ENCODE measurements around the gene ZNF19. TPM values are rescaled to one million over a fixed set of nuclear protein-coding genes. Genes with fewer than 3 reads are reported as not detected.

Gene ZNF19
- total and polyA plus RNA-seq, 2 of the 8 experiments (the other 6 are each of a cell fraction or from before 2014, with no cell fraction given), result 1.5 to 3.5 TPM

GRCh38 chr16:71528863-71529262, 39.7 kb upstream of the ZNF19 start:
- FAIRE-seq (no peak), DNase-seq (ENCODE audit: low read depth in 1 of 2, low spot score in 2 of 2) (no peak)
- no peaks in the 10 kb centered on the region for H3K9me3 ChIP-seq (ENCODE audit: insufficient read depth in 2 of 2, low read depth in 1 of 2, low read length in 1 of 2)
- no peaks in the 10 kb centered on the region for H3K27me3 ChIP-seq (replicated peaks in 1 of 4; ENCODE audit: control insufficient read depth in 3 of 4, extremely low read depth in 1 of 4, insufficient read depth in 3 of 4, low read length in 3 of 4)
- H4K8ac ChIP-seq (ENCODE audit: extremely low read depth, insufficient read depth, low read length), result no peak overlapping the region
- peaks cover 0 to 18% (median 13%) of the 10 kb centered on the region in 4 experiments; a peak in 4 of 7 replicates for H3K4me1 ChIP-seq (replicated peaks in 1 of 4; ENCODE audit: control insufficient read depth in 3 of 4, insufficient read depth in 4 of 4, low read length in 3 of 4)
- H3K18ac ChIP-seq (ENCODE audit: extremely low read depth, low read length), result no peak overlapping the region; the same call in 1 of the 2 replicates
- H3K23me2 ChIP-seq (ENCODE audit: low read depth, low read length), result peaks cover 10% of the 10 kb centered on the region; the same call in 1 of the 2 replicates
- H2BK15ac ChIP-seq (ENCODE audit: low read length), result no peak overlapping the region
- no peak overlapping the region for H3K27ac ChIP-seq (ENCODE audit: low read depth, low read length)
- H2BK12ac ChIP-seq (ENCODE audit: low read depth, low read length), result no peak overlapping the region
- 93% methylated on average over 4 of the region's 4 CpGs; no CpG with 5 or more reads in 1 of the 2 experiments for WGBS, 2 experiments (ENCODE audit: extremely low coverage in 1 of 2, insufficient coverage in 1 of 2, insufficient read length in 1 of 2, insufficient replicate concordance in 2 of 2, low coverage in 1 of 2, low lambda C conversion rate in 2 of 2, missing lambda C conversion rate in 1 of 2)
- ChIA-PET CTCF (ENCODE audit: partially characterized antibody) (interaction anchor here (0.9 to 4.3 kb wide), 5 partner anchors 9 to 82 kb away, joined by 3 to 51 read pairs (median 5); no protein-coding TSS in a partner anchor), POLR2A (ENCODE audit: partially characterized antibody) (no interaction called here)
- no peak overlapping the region for H3K56ac ChIP-seq (replicated peaks; ENCODE audit: insufficient read length, low read depth, low read length)
- H2BK20ac ChIP-seq (ENCODE audit: low read length), result no peak overlapping the region
- H3K36me3 ChIP-seq (ENCODE audit: control insufficient read depth in 2 of 4, insufficient read depth in 4 of 4, low read length in 3 of 4), result peaks cover 0 to 2% (median 0%) of the 10 kb centered on the region in 4 experiments; a peak in 2 of 8 replicates
- no peaks in the 10 kb centered on the region for H4K20me1 ChIP-seq (replicated peaks in 1 of 2; ENCODE audit: control insufficient read depth in 1 of 2, insufficient read depth in 2 of 2, low read length in 2 of 2)
- no peaks in the 10 kb centered on the region for H3K79me1 ChIP-seq (ENCODE audit: low read depth, low read length)
- no peak overlapping the region for H3K4me3 ChIP-seq (ENCODE audit: extremely low read depth in 1 of 4, insufficient read depth in 2 of 4, low read depth in 3 of 4, low read length in 4 of 4)
- no peak overlapping the region for H2BK5ac ChIP-seq (ENCODE audit: low read depth, low read length)
- H2AK5ac ChIP-seq (ENCODE audit: low read depth, low read length), result no peak overlapping the region
- TF ChIP-seq EZH2 (IDR thresholded peaks at IDR 0.05; ENCODE audit: low read depth, low read length, severe bottlenecking), result no peak
- TF ChIP-seq TBP (IDR thresholded peaks at IDR 0.05; ENCODE audit: low read depth, low read length), result no peak
- TF ChIP-seq SP4 (IDR thresholded peaks at IDR 0.05; ENCODE audit: low read length), result no peak
- TF ChIP-seq MAFK (IDR thresholded peaks at IDR 0.05; ENCODE audit: low read depth, low read length), result no peak
- TF ChIP-seq TCF12 (IDR thresholded peaks at IDR 0.05; ENCODE audit: low read depth, low read length), result no peak
- no peak for TF ChIP-seq EGR1 (IDR thresholded peaks at IDR 0.05; ENCODE audit: borderline replicate concordance, low read depth, low read length)
- TF ChIP-seq, protein P1, sequence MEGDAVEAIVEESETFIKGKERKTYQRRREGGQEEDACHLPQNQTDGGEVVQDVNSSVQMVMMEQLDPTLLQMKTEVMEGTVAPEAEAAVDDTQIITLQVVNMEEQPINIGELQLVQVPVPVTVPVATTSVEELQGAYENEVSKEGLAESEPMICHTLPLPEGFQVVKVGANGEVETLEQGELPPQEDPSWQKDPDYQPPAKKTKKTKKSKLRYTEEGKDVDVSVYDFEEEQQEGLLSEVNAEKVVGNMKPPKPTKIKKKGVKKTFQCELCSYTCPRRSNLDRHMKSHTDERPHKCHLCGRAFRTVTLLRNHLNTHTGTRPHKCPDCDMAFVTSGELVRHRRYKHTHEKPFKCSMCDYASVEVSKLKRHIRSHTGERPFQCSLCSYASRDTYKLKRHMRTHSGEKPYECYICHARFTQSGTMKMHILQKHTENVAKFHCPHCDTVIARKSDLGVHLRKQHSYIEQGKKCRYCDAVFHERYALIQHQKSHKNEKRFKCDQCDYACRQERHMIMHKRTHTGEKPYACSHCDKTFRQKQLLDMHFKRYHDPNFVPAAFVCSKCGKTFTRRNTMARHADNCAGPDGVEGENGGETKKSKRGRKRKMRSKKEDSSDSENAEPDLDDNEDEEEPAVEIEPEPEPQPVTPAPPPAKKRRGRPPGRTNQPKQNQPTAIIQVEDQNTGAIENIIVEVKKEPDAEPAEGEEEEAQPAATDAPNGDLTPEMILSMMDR (IDR thresholded peaks at IDR 0.05; ENCODE audit: control extremely low read depth in 1 of 3, insufficient read depth in 1 of 3, low read depth in 1 of 3, low read length in 3 of 3), result no peak
- TF ChIP-seq CHD1 (IDR thresholded peaks at IDR 0.05; ENCODE audit: low read depth, low read length), result no peak
- no peak for TF ChIP-seq CEBPB (IDR thresholded peaks at IDR 0.05; ENCODE audit: low read depth, low read length)
- no peak for TF ChIP-seq NANOG (IDR thresholded peaks at IDR 0.05; ENCODE audit: insufficient read depth, low read depth, low read length, poor library complexity, severe bottlenecking)
- TF ChIP-seq SP1 (IDR thresholded peaks at IDR 0.05; ENCODE audit: low read depth, low read length), result no peak
- TF ChIP-seq RBBP5 (IDR thresholded peaks at IDR 0.05; ENCODE audit: borderline replicate concordance, low read depth, low read length), result no peak
- H3K14ac ChIP-seq (ENCODE audit: insufficient read length), result no peak overlapping the region
- no peak overlapping the region for H3K4ac ChIP-seq (replicated peaks; ENCODE audit: insufficient read length, low read depth, low read length)
- H3K4me2 ChIP-seq (ENCODE audit: insufficient read depth in 1 of 2, low read depth in 2 of 2, low read length in 2 of 2), result no peak overlapping the region
- 0 out of 4 replicates have a peak, but pooled peaks cover 0 to 4% of the 10 kb centered on the region in 2 experiments for H3K79me2 ChIP-seq (ENCODE audit: control insufficient read depth in 1 of 2, insufficient read depth in 2 of 2, low read length in 2 of 2)
- H2AFZ ChIP-seq (ENCODE audit: low read length), result no peak overlapping the region
- no peak overlapping the region for H4K91ac ChIP-seq (replicated peaks; ENCODE audit: insufficient read length, low read length)
- no peak overlapping the region for H3K23ac ChIP-seq (ENCODE audit: insufficient read length)
- H3K9ac ChIP-seq (replicated peaks in 1 of 4; ENCODE audit: extremely low read depth in 1 of 4, low read depth in 3 of 4, low read length in 3 of 4), result no peak overlapping the region
- no peak overlapping the region for H4K5ac ChIP-seq (ENCODE audit: insufficient read length, low read depth, low read length)
- no peak overlapping the region for H2BK120ac ChIP-seq (replicated peaks; ENCODE audit: low read depth, low read length)

All from H1 (cell line).